ENCODE results near the gene CACNA1G. TPM values are rescaled to one million over a fixed set of nuclear protein-coding genes. Genes with fewer than 3 reads are reported as not detected.

CACNA1G gene
- total RNA-seq, 2 experiments from 2014 or later = 0.05 TPM; not detected in 1

GRCh38 chr17:50627036-50627781 lies 66.7 kb downstream of the CACNA1G start:
- no peaks in the 10 kb centered on the region for H3K9me3 Mint-ChIP-seq
- ChIA-PET CTCF (interaction anchor here (0.7 to 4.9 kb wide), 15 partner anchors 10 to 157 kb away, joined by 3 to 45 read pairs (median 5); partner anchors contain the start of genes RSAD1 and SPATA20), POLR2A (no interaction called here)
- H3K27ac Mint-ChIP-seq = no peak overlapping the region
- no peaks in the 10 kb centered on the region for H3K36me3 Mint-ChIP-seq
- intact Hi-C loops (cut with micrococcal nuclease) = no loop called here
- DNase-seq = no peak
- H3K27me3 Mint-ChIP-seq = peaks cover 34% of the 10 kb centered on the region
- H3K4me1 Mint-ChIP-seq (ENCODE audit: low read depth) = no peaks in the 10 kb centered on the region
- no peak overlapping the region for H3K4me3 Mint-ChIP-seq

- CTCF ChIA-PET = interaction anchor here (0.7 to 4.9 kb wide), 14 partner anchors 8 to 156 kb away, joined by 3 to 45 read pairs (median 4); partner anchors contain the start of genes RSAD1 and SPATA20
- Mint-ChIP-seq H3K4me1 (ENCODE audit: low read depth) (no peaks in the 10 kb centered on the region), H3K27ac (no peak overlapping the region), H3K27me3 (peaks cover 39% of the 10 kb centered on the region), H3K9me3 (no peaks in the 10 kb centered on the region), H3K36me3 (no peaks in the 10 kb centered on the region), H3K4me3 (no peak overlapping the region)
- POLR2A ChIA-PET = no interaction called here
- intact Hi-C loops (cut with micrococcal nuclease) = no loop called here
- no peak for DNase-seq
Observed at GRCh38 chr17:50627782-50628601, 67.5 kb downstream of the CACNA1G start.

DNA sequence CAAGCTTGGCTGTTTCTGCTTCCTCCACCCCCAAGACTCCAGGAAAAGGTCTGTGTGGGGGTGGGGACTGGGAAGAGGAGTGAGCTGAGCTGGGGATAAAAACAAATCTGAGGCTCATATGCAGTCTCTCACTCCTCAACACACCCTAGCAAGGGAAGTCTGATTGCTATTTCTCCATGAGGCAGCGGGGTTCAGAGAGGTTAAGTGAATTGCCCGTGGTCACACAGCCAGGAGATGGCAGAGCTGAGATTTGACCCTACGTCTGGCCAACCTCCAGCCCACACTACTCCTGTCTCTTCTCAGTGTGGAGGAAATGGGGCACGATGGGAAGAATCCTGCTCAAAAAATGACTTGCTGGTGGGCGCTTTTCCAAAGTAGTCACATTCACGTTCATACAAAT lies 69.4 kb downstream of the CACNA1G start:
- no peaks in the 10 kb centered on the region for H3K9me3 Mint-ChIP-seq
- peaks cover 51% of the 10 kb centered on the region for H3K27me3 Mint-ChIP-seq
- no peak for DNase-seq
- H3K4me1 Mint-ChIP-seq (ENCODE audit: low read depth) = no peaks in the 10 kb centered on the region
- H3K27ac Mint-ChIP-seq = no peak overlapping the region
- intact Hi-C loops (cut with micrococcal nuclease) = loop anchor here (2.0 kb wide), 1 partner anchor 65 kb away; no protein-coding TSS in a partner anchor
- POLR2A ChIA-PET = no interaction called here
- H3K36me3 Mint-ChIP-seq = no peaks in the 10 kb centered on the region
- no peak overlapping the region for H3K4me3 Mint-ChIP-seq
- CTCF ChIA-PET = interaction anchor here (0.6 to 4.9 kb wide), 14 partner anchors 9 to 150 kb away, joined by 3 to 45 read pairs (median 4); no protein-coding TSS in a partner anchor

GRCh38 chr17:50630524-50631194 lies 70.1 kb downstream of the CACNA1G start:
- POLR2A ChIA-PET = no interaction called here
- no peaks in the 10 kb centered on the region for H3K4me1 Mint-ChIP-seq (ENCODE audit: low read depth)
- peak; percentile 74 for DNase-seq

DNA sequence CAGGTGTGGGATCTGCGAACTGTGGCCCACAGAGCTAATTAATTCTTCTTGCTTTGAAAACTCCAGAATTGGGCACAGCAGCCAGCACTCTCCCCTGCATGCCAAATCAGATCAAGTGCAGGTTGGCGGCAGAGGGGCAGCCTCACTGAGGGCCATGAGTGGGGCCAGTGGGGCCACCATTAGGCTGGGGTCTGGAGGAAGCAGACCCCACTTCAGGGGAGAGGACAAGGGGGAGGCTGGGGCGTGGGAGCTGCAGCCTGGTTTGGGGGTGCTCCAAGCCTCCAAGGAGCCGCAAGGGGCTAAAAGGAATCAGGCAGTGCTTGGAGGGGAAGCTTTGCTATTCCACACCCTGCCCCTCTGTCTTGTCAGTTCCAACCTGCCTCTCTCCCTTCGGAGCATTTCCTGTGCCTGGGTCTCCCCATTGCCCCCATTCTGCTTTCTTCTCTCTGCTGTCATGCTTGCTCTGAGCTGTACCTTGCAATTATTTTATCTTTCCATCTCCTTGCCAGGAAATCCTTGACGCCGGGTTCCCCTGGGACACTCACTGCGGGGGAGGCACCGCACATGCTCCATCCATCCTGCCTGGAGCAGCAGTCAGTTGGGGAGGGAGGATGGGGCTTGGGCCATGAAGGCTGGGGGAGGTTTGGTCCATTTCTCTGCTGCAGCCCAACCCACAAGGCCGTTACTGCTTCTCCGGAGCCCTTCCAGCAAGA lies 70.8 kb downstream of the CACNA1G start:
- no peaks in the 10 kb centered on the region for H3K4me1 Mint-ChIP-seq (ENCODE audit: low read depth)
- H3K36me3 Mint-ChIP-seq = no peaks in the 10 kb centered on the region
- no peak overlapping the region for H3K4me3 Mint-ChIP-seq
- H3K27ac Mint-ChIP-seq = no peak overlapping the region
- peaks cover 62% of the 10 kb centered on the region for H3K27me3 Mint-ChIP-seq
- no peak for DNase-seq
- intact Hi-C loops (cut with micrococcal nuclease) = loop anchor here (2.0 kb wide), 1 partner anchor 63 kb away; no protein-coding TSS in a partner anchor
- CTCF ChIA-PET = interaction anchor here (0.7 to 4.9 kb wide), 11 partner anchors 11 to 211 kb away, joined by 3 to 45 read pairs (median 4); no protein-coding TSS in a partner anchor
- POLR2A ChIA-PET = no interaction called here
- H3K9me3 Mint-ChIP-seq = no peaks in the 10 kb centered on the region

More at GRCh38 chr17:50630524-50631194, 70.1 kb downstream of the CACNA1G start:
- no peak overlapping the region for H3K27ac Mint-ChIP-seq
- CTCF ChIA-PET = interaction anchor here (0.6 to 4.9 kb wide), 17 partner anchors 8 to 212 kb away, joined by 3 to 45 read pairs (median 4); no protein-coding TSS in a partner anchor
- H3K27me3 Mint-ChIP-seq = peaks cover 56% of the 10 kb centered on the region
- no peak overlapping the region for H3K4me3 Mint-ChIP-seq
- intact Hi-C loops (cut with micrococcal nuclease) = loop anchor here (2.0 kb wide), 1 partner anchor 64 kb away; no protein-coding TSS in a partner anchor
- no peaks in the 10 kb centered on the region for H3K9me3 Mint-ChIP-seq
- H3K36me3 Mint-ChIP-seq = no peaks in the 10 kb centered on the region

DNA sequence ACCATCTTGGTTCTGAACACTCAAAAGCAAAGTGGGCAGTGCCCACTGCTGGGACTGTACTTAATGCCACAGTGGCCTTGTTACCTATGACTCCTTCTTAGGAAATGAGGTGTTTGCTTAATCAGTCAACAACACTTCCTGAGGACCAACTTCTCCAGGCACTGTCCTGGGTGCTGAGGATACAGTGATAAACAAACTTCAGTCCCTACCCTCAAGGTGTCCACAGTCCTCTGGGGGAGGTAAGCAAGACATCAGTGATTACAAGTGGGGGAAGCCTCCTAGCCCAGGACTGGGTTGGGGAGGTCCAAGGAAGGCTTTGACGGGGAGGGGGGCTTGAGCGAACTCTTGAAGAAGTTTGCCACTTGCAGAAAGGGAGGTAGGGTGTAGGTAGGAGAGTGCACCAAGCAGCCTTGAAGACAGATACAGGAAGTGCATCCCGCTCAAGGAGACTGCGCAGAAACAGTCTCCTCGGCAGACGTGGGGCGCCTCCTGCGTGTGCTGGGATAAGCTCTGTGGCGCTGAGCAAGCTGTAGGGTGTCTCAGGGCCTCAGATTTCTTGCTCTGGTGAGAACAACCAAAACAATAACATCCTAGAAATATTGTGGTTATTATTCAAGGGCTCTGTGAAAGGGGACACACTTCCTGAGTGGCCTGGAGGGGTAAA lies 71.5 kb downstream of the CACNA1G start:
- DNase-seq = no peak
- Mint-ChIP-seq H3K9me3 (no peaks in the 10 kb centered on the region), H3K36me3 (no peaks in the 10 kb centered on the region), H3K4me3 (no peak overlapping the region), H3K27ac (no peak overlapping the region), H3K27me3 (peaks cover 67% of the 10 kb centered on the region), H3K4me1 (ENCODE audit: low read depth) (no peaks in the 10 kb centered on the region)
- intact Hi-C loops (cut with micrococcal nuclease) = loop anchor here (2.0 kb wide), 1 partner anchor 63 kb away; no protein-coding TSS in a partner anchor
- POLR2A ChIA-PET = no interaction called here
- CTCF ChIA-PET = interaction anchor here (1.5 to 4.9 kb wide), 2 partner anchors 22 to 64 kb away, joined by 4 to 45 read pairs; no protein-coding TSS in a partner anchor

DNA sequence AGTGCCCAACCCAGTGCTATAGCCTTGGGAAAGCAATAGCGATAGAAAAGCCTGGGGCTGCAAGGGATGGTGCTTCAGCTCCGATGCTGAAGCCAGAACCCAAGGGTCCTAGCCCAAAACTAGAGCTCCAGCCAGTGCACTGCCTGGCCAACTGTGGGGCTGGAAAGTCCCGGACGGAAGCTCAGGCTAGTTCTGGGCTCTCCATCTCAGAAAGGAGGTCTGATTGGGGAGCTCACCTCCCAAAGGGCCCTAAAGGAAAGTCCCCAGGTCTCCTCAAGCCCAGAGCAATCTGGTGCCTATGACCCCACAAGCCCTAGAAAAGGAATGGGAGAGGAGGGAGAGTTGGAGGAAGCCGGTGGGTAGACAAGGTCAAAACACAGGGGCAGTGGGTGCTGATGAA lies 72.1 kb downstream of the CACNA1G start:
- Mint-ChIP-seq H3K27ac (no peak overlapping the region), H3K9me3 (no peaks in the 10 kb centered on the region), H3K4me3 (no peak overlapping the region), H3K27me3 (peaks cover 69% of the 10 kb centered on the region), H3K36me3 (no peaks in the 10 kb centered on the region), H3K4me1 (ENCODE audit: low read depth) (no peaks in the 10 kb centered on the region)
- DNase-seq = no peak
- intact Hi-C loops (cut with micrococcal nuclease) = no loop called here
- ChIA-PET POLR2A (no interaction called here), CTCF (interaction anchor here (0.6 to 0.7 kb wide), 2 partner anchors 15 to 150 kb away, joined by 3 read pairs; no protein-coding TSS in a partner anchor)

DNA sequence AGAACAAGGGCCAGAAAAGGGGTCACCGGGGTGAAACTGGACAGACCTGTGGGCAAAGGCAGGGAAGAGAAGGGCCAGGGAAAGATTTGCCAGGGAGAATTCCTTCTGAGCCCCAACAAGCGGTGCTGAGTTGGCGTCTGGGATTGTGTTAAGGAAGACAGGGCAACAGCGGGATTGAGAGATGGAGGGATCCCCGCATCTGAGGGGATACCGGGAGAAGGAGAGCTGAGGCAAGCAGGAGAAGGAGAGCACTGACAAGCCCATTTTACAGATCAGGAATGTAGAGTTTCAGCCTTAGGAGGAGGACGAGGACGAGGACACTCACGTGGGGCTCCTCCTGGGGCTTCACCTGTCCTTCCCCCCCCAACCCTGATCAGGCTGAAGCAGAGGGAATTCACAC lies 73.2 kb downstream of the CACNA1G start:
- ChIA-PET CTCF (no interaction called here), POLR2A (no interaction called here)
- no peaks in the 10 kb centered on the region for H3K4me1 Mint-ChIP-seq (ENCODE audit: low read depth)
- no peak overlapping the region for H3K4me3 Mint-ChIP-seq
- H3K36me3 Mint-ChIP-seq = no peaks in the 10 kb centered on the region
- H3K27me3 Mint-ChIP-seq = peaks cover 68% of the 10 kb centered on the region
- H3K9me3 Mint-ChIP-seq = no peaks in the 10 kb centered on the region
- intact Hi-C loops (cut with micrococcal nuclease) = no loop called here
- DNase-seq = no peak
- no peak overlapping the region for H3K27ac Mint-ChIP-seq

GRCh38 chr17:50634224-50634914 lies 73.9 kb downstream of the CACNA1G start, which contains the start of gene ABCC3:
TSS of gene ABCC3 (plus strand) at chr17:50634881. CDS start at chr17:50634937, 56 bp downstream.
- Mint-ChIP-seq H3K9me3 (no peaks in the 10 kb centered on the region), H3K27me3 (peaks cover 66% of the 10 kb centered on the region), H3K36me3 (no peaks in the 10 kb centered on the region), H3K4me1 (ENCODE audit: low read depth) (no peaks in the 10 kb centered on the region), H3K4me3 (no peak within 1 kb of the TSS), H3K27ac (no peak within 1 kb of the TSS)
- intact Hi-C loops (cut with micrococcal nuclease) = no loop called here
- DNase-seq = no peak
- CTCF ChIA-PET = no interaction called here
- POLR2A ChIA-PET = no interaction called here

- no peaks in the 10 kb centered on the region for H3K36me3 Mint-ChIP-seq
- H3K9me3 Mint-ChIP-seq = no peaks in the 10 kb centered on the region
- no peak overlapping the region for H3K27ac Mint-ChIP-seq
- no peak overlapping the region for H3K4me3 Mint-ChIP-seq
- no peaks in the 10 kb centered on the region for H3K4me1 Mint-ChIP-seq (ENCODE audit: low read depth)
- H3K27me3 Mint-ChIP-seq = peaks cover 67% of the 10 kb centered on the region
- no peak for DNase-seq
- ChIA-PET POLR2A (no interaction called here), CTCF (interaction anchor here (3.6 kb wide), 1 partner anchor 8 kb away, joined by 21 read pairs; no protein-coding TSS in a partner anchor)
- intact Hi-C loops (cut with micrococcal nuclease) = no loop called here
Observed at GRCh38 chr17:50634915-50635731, 74.6 kb downstream of the CACNA1G start.

Measured in activated CD4-positive, alpha-beta memory T cell treated with anti-CD3 and anti-CD28 coated beads for 36 hours (primary cell).